Neural progenitor cell (in vitro differentiated cells): ENCODE measurements around the gene MAMLD1. TPM values are rescaled to one million over a fixed set of nuclear protein-coding genes. Genes with fewer than 3 reads are reported as not detected.

Experiments used
- DNase-seq: peaks from one replicate; pipeline ENCODE4 v3.0.0-alpha.2; 2016; ENCODE audit warnings: low spot score
- H2AFZ ChIP-seq: fragments of 200-600 bp; sonication (generic); replicated peaks from 2 replicates; pipeline ENCODE4 v1.6.1; 2016; ENCODE audit warnings: antibody characterized with exemption
- H3F3A ChIP-seq: fragments of 200-600 bp; sonication (generic); 2 replicates; pipeline ENCODE4 v1.6.1; 2016; ENCODE audit warnings: antibody characterized with exemption, low read depth
- H3K27ac ChIP-seq: fragments of 200-600 bp; sonication (generic); 2 replicates; pipeline ENCODE4 v1.5.1; 2016; ENCODE audit warnings: mild to moderate bottlenecking
- H3K27me3 ChIP-seq: fragments of 200-600 bp; sonication (generic); 2 replicates; pipeline ENCODE4 v1.6.1; 2016; ENCODE audit warnings: mild to moderate bottlenecking, moderate library complexity
- H3K36me3 ChIP-seq: fragments of 200-600 bp; sonication (generic); 2 replicates; pipeline ENCODE4 v1.5.1; 2016
- H3K4me1 ChIP-seq: fragments of 200-600 bp; sonication (generic); 2 replicates; pipeline ENCODE4 v1.6.1; 2016; ENCODE audit warnings: mixed run types
- H3K4me2 ChIP-seq: fragments of 200-600 bp; sonication (generic); 2 replicates; pipeline ENCODE4 v1.6.1; 2016
- H3K4me3 ChIP-seq: fragments of 200-600 bp; sonication (generic); 2 replicates; pipeline ENCODE4 v1.5.1; 2016
- H3K79me2 ChIP-seq: fragments of 200-600 bp; sonication (generic); 2 replicates; pipeline ENCODE4 v1.6.1; 2016; ENCODE audit warnings: low read depth
- H3K9ac ChIP-seq: fragments of 200-600 bp; sonication (generic); 2 replicates; pipeline ENCODE4 v1.6.1; 2016
- H3K9me3 ChIP-seq: fragments of 200-600 bp; sonication (generic); 2 replicates; pipeline ENCODE4 v1.5.1; 2016; ENCODE audit warnings: low read depth
- H4K20me1 ChIP-seq: fragments of 200-600 bp; sonication (generic); 2 replicates; pipeline ENCODE4 v1.6.1; 2016; ENCODE audit warnings: low read depth
- H3K27ac Mint-ChIP-seq: 3 replicates; pipeline ENCODE4 v1.8.0; 2021; ENCODE audit warnings: mixed read lengths
- H3K27me3 Mint-ChIP-seq: 2 replicates; pipeline ENCODE4 v1.8.0; 2022; ENCODE audit warnings: low read depth, mild to moderate bottlenecking, inconsistent platforms, moderate library complexity, mixed read lengths; ENCODE audit not compliant: insufficient read depth
- H3K36me3 Mint-ChIP-seq: 3 replicates; pipeline ENCODE4 v1.8.0; 2021; ENCODE audit warnings: mixed read lengths
- H3K4me1 Mint-ChIP-seq: 3 replicates; pipeline ENCODE4 v1.8.0; 2021; ENCODE audit warnings: mixed read lengths
- H3K4me3 Mint-ChIP-seq: 3 replicates; pipeline ENCODE4 v1.8.0; 2021; ENCODE audit warnings: mild to moderate bottlenecking, moderate library complexity, mixed read lengths
- H3K9me3 Mint-ChIP-seq: 3 replicates; pipeline ENCODE4 v1.8.0; 2020; ENCODE audit warnings: mixed read lengths
- EZH2 ChIP-seq: fragments of 200-600 bp; sonication (generic); IDR thresholded peaks from 2 replicates; pipeline ENCODE4 v1.6.1; 2017; ENCODE audit warnings: antibody characterized with exemption, mild to moderate bottlenecking, moderate library complexity
- EZH2phosphoT487 ChIP-seq: fragments of 200-600 bp; sonication (generic); IDR thresholded peaks from 2 replicates; pipeline ENCODE4 v1.6.1; 2017; ENCODE audit warnings: antibody characterized with exemption
- total RNA-seq: library from RNA; depleted of rRNA; stranded (reverse); fragments of >200 nt; gene quantifications from 2 replicates; pipeline ENCODE4 v1.2.3, GENCODE V29; 2015; ENCODE audit warnings: low replicate concordance
- TF ChIP-seq, protein P1 (sequence below): fragments of 200-600 bp; sonication (generic); IDR thresholded peaks from 2 replicates; pipeline ENCODE4 v1.5.1; 2017; ENCODE audit warnings: antibody characterized with exemption, mild to moderate bottlenecking

MAMLD1 gene
- total RNA-seq, 1 donor from 2014 or later, result not detected

DNA sequence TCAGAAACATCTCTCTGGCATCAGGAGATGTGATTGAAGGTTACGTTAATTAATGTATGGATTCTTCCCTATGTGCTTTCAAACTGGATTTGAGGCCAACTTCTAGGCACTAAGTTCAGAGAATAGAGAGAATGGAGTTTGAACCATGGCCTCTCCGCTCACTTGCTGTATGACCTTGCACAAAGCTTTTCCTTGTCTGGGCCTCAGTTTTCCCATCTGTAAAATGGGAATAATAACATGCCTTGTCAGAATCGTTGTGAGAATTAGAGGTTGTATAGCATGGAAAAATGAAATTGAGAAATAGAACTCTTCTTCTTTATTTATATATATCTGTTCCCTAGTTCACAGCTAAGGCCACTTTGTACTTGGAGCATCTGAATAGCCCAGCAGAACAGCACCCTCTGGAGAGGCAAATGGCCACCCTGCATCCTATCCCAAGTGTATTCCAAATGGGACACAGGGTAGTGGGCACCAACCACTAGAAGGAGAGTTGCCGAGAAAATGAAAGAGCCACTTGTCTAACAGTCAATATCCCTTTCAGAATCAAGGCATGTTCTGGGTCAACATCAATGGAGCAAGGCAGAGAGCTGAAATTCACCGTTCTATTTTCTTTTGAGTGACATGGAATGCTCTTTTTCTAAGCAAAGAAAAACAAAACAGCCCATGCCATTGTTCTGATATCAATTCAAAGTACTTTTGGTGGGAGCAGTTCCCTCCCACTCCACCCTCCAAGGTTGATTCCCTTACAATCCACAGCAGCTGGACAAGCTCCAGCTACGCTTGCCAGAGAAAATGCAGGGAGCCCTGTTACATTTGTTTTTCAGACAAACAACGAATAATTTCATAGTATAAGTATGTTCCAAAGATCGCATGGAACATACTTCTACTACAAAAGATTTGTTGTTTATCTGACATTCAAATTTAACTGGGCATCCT lies 182.0 kb downstream of the MAMLD1 start:
- H3F3A ChIP-seq, result no peaks in the 10 kb centered on the region
- H3K9me3 ChIP-seq, result no peaks in the 10 kb centered on the region
- H3K27me3 ChIP-seq, result peaks cover 37% of the 10 kb centered on the region
- Mint-ChIP-seq H3K27ac (no peak overlapping the region), H3K4me3 (no peak overlapping the region), H3K4me1 (peaks cover 16% of the 10 kb centered on the region), H3K36me3 (no peaks in the 10 kb centered on the region), H3K9me3 (peaks cover 12% of the 10 kb centered on the region), H3K27me3 (peaks cover 5% of the 10 kb centered on the region)
- H3K4me1 ChIP-seq, result no peaks in the 10 kb centered on the region
- no peak for DNase-seq
- H2AFZ ChIP-seq, result no peak overlapping the region
- no peak overlapping the region for H3K4me2 ChIP-seq
- H3K36me3 ChIP-seq, result no peaks in the 10 kb centered on the region
- H3K4me3 ChIP-seq, result no peak overlapping the region
- no peak for TF ChIP-seq EZH2
- TF ChIP-seq, protein P1, sequence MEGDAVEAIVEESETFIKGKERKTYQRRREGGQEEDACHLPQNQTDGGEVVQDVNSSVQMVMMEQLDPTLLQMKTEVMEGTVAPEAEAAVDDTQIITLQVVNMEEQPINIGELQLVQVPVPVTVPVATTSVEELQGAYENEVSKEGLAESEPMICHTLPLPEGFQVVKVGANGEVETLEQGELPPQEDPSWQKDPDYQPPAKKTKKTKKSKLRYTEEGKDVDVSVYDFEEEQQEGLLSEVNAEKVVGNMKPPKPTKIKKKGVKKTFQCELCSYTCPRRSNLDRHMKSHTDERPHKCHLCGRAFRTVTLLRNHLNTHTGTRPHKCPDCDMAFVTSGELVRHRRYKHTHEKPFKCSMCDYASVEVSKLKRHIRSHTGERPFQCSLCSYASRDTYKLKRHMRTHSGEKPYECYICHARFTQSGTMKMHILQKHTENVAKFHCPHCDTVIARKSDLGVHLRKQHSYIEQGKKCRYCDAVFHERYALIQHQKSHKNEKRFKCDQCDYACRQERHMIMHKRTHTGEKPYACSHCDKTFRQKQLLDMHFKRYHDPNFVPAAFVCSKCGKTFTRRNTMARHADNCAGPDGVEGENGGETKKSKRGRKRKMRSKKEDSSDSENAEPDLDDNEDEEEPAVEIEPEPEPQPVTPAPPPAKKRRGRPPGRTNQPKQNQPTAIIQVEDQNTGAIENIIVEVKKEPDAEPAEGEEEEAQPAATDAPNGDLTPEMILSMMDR, result no peak
- TF ChIP-seq EZH2phosphoT487, result no peak
- H3K79me2 ChIP-seq, result no peaks in the 10 kb centered on the region
- H4K20me1 ChIP-seq, result no peaks in the 10 kb centered on the region
- H3K9ac ChIP-seq, result no peak overlapping the region
- no peak overlapping the region for H3K27ac ChIP-seq

DNA sequence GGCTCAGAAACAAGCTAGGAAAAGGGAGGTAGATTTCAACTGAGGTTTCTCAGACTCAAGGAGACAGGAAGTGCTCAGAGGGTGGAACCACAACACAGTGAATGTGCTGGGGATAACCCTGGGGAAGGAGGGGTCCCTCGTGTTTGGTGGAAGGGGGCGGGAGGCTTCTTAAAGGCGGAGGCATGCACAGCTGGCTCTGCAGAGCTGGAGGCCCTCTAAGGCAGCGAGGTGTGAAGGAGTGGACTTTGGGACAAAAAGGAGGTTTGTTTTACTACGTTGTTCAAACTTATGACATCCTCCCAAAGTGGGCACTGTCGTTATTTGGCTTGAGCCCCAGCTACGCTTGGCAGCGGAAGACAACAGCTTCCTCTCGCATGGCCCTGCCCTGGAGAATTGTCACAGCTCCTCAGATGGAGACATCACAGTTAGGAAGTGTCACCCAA lies 183.6 kb downstream of the MAMLD1 start:
- no peak overlapping the region for H3K9ac ChIP-seq

DNA sequence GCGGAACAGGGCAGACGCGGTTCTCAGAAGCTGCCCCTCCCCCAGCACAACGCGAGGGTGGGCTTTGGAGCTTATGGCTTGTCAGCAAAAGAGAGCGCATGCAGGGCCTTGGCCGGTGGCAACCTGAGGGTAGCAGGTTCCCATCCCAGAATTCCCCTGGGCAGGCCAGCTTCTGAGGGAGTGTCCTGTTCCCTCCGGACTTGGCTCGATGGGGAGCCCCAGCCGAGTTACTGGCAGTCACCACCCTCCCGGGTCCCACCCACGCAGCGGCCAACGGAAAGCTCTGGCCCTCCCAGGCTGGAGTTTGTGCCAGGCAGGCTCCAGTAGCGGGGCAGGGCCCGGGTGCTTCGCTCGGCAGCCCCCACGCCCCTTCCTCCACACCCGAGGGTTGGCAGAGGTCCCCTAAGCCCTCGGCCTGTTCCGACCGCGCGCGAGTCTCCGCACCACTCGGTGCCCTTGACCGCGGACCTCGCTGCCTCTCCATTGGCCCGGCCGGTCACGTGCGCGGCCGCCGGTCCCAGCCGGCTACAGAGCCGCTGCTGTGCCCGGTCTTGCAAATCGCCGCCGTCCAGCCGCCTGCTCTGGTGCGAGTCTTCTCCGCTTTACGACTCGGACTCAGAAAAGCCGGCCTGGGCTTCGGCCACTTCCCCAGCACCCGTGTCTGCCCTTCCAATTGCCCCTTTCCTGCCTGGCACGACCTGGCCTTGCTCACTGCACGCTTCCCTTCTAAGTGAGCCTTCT lies 184.4 kb downstream of the MAMLD1 start:
- peaks cover 16% of the 10 kb centered on the region for H3K4me1 Mint-ChIP-seq
- H3K9me3 ChIP-seq, result no peaks in the 10 kb centered on the region
- peak overlapping the region; percentile 66 for H3K4me2 ChIP-seq
- H3K9me3 Mint-ChIP-seq, result peaks cover 10% of the 10 kb centered on the region
- no peaks in the 10 kb centered on the region for H3K79me2 ChIP-seq
- H3K27ac Mint-ChIP-seq, result peak overlapping the region; percentile 38
- TF ChIP-seq EZH2phosphoT487 (no peak), EZH2 (no peak)
- TF ChIP-seq, protein P1, result no peak
- peaks cover 5% of the 10 kb centered on the region for H3K27me3 Mint-ChIP-seq
- H2AFZ ChIP-seq, result peak overlapping the region; percentile 58
- no peak overlapping the region for H3K4me3 Mint-ChIP-seq
- H3K36me3 Mint-ChIP-seq, result no peaks in the 10 kb centered on the region
- peak; percentile 56 for DNase-seq
- H3K36me3 ChIP-seq, result no peaks in the 10 kb centered on the region
- no peak overlapping the region for H3K27ac ChIP-seq
- no peaks in the 10 kb centered on the region for H4K20me1 ChIP-seq
- peaks cover 37% of the 10 kb centered on the region for H3K27me3 ChIP-seq
- H3K9ac ChIP-seq, result no peak overlapping the region
- no peaks in the 10 kb centered on the region for H3K4me1 ChIP-seq
- H3K4me3 ChIP-seq, result peak overlapping the region; percentile 29
- no peaks in the 10 kb centered on the region for H3F3A ChIP-seq

More for the DNA sequence above, 183.6 kb downstream of the MAMLD1 start:
- no peaks in the 10 kb centered on the region for H3K9me3 ChIP-seq
- H3K4me3 Mint-ChIP-seq, result peak overlapping the region; percentile 43
- no peak overlapping the region for H3K4me3 ChIP-seq
- H3K4me2 ChIP-seq, result no peak overlapping the region
- no peak overlapping the region for H2AFZ ChIP-seq
- DNase-seq, result no peak
- no peaks in the 10 kb centered on the region for H3K4me1 ChIP-seq
- H3K27me3 Mint-ChIP-seq, result peaks cover 5% of the 10 kb centered on the region
- H3K27ac ChIP-seq, result no peak overlapping the region
- H3K9me3 Mint-ChIP-seq, result peaks cover 14% of the 10 kb centered on the region
- no peak for TF ChIP-seq EZH2
- TF ChIP-seq, protein P1, result no peak
- TF ChIP-seq EZH2phosphoT487, result no peak
- no peaks in the 10 kb centered on the region for H3F3A ChIP-seq
- H3K79me2 ChIP-seq, result no peaks in the 10 kb centered on the region
- H3K27ac Mint-ChIP-seq, result no peak overlapping the region
- H3K36me3 Mint-ChIP-seq, result no peaks in the 10 kb centered on the region
- peaks cover 37% of the 10 kb centered on the region for H3K27me3 ChIP-seq
- H3K36me3 ChIP-seq, result no peaks in the 10 kb centered on the region
- H4K20me1 ChIP-seq, result no peaks in the 10 kb centered on the region
- H3K4me1 Mint-ChIP-seq, result peaks cover 16% of the 10 kb centered on the region
